Lung (tissue), 12 donors: ENCODE measurements around the gene OSBPL9. TPM values are rescaled to one million over a fixed set of nuclear protein-coding genes. Genes with fewer than 3 reads are reported as not detected.

Source experiments
- ATAC-seq: fragments of 200-7000 bp; cut with Tn5 transposase; one replicate; pipeline ENCODE4 v1.9.1; 2020; ENCODE audit warnings: moderate number of reproducible peaks; ENCODE audit not compliant: insufficient read depth, low FRiP score
- DNase-seq, 3 donors: peaks; one replicate each; pipeline ENCODE4 v3.0.0-alpha.2; 2013 to 2017
- H3K27ac ChIP-seq, 2 donors: one replicate each; pipeline ENCODE4 v1.5.1; 2013; ENCODE audit warnings: mild to moderate bottlenecking in 2 of 2, moderate library complexity in 2 of 2, control low read depth in 1 of 2, inconsistent platforms in 1 of 2, low read depth in 1 of 2, low read length in 1 of 2
- H3K27me3 ChIP-seq, 3 donors: one replicate each; pipeline ENCODE4 v1.5.1; 2013; ENCODE audit warnings: low read length in 2 of 3; ENCODE audit not compliant: control insufficient read depth in 3 of 3, insufficient read depth in 3 of 3
- H3K36me3 ChIP-seq, 4 donors: one replicate each; pipeline ENCODE4 v1.5.1; 2013; ENCODE audit warnings: low read length in 4 of 4, mild to moderate bottlenecking in 1 of 4, moderate library complexity in 1 of 4; ENCODE audit not compliant: control insufficient read depth in 4 of 4, insufficient read depth in 4 of 4
- H3K4me1 ChIP-seq, 5 donors: one replicate each; pipeline ENCODE4 v1.5.1; 2013; ENCODE audit warnings: low read length in 5 of 5, mild to moderate bottlenecking in 2 of 5, moderate library complexity in 1 of 5; ENCODE audit not compliant: control insufficient read depth in 5 of 5, insufficient read depth in 5 of 5
- H3K4me3 ChIP-seq: one replicate; pipeline ENCODE4 v1.5.1; 2013; ENCODE audit warnings: mild to moderate bottlenecking, control low read depth, moderate library complexity
- H3K9ac ChIP-seq, 2 donors: one replicate each; pipeline ENCODE4 v1.5.1; 2013; ENCODE audit warnings: low read length in 2 of 2, control low read depth in 1 of 2; ENCODE audit not compliant: insufficient read depth in 1 of 2
- H3K9me3 ChIP-seq, 4 donors: one replicate each; pipeline ENCODE4 v1.5.1; 2013; ENCODE audit warnings: low read length in 3 of 4, mild to moderate bottlenecking in 1 of 4, moderate library complexity in 1 of 4; ENCODE audit not compliant: control insufficient read depth in 4 of 4, insufficient read depth in 3 of 4
- WGBS, 2 donors: extraction: QIAGEN DNeasy Blood & Tissue Kit; methylation state at CpG; one replicate each; pipeline ENCODE4 v1.1.7; 2013; 5-methylcytosine and 5-hydroxymethylcytosine counted together
- polyA plus RNA-seq, 2 donors: library from polyadenylated mRNA; stranded (reverse); fragments of 200-250 nt; gene quantifications; one replicate each; pipeline ENCODE4 v1.2.1, GENCODE V29; 2013
- total RNA-seq, 2 donors: library from RNA; depleted of rRNA in 1 of 2; stranded (reverse); fragments of >200 nt in 1 of 2; gene quantifications; one replicate each; pipeline ENCODE4 v1.2.1, GENCODE V29; 2014 to 2021
- TF ChIP-seq, protein P1 (sequence below): IDR thresholded peaks from 2 replicates; pipeline ENCODE4 v1.5.1; 2012; ENCODE audit warnings: mild to moderate bottlenecking; ENCODE audit errors: control extremely low read depth, extremely low read depth
- donor health status: control.
- donor health status: control.
- donor health status: Bipolar disorder and iron deficiency.
- donor health status: healthy.
- donor health status: DM: yes; HTN: yes; CAD: no.

Gene OSBPL9
- total and polyA plus RNA-seq, 4 donors, result 36.8 to 135 (median 72.4) TPM

DNA sequence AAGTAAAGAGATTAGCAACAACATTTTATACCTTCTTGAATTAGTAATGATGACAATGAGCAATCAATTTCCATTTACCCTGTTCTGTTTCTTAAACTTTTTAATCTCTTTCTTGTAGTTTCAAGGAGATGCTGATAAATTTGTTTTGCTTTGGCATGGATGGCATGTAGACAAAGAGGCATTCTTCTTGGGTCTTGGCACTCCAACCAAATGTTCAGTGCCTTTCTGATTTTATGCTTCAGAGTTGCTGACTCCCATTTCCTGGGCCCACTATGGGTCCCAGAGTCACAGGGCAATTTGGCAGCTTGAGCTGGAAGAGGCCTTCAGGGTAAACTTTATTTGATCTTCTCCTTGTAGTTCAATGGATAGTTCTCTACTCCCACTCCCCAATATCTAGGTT lies 42.1 kb upstream of the OSBPL9 start:
- no peak overlapping the region for H3K9ac ChIP-seq
- TF ChIP-seq, protein P1, sequence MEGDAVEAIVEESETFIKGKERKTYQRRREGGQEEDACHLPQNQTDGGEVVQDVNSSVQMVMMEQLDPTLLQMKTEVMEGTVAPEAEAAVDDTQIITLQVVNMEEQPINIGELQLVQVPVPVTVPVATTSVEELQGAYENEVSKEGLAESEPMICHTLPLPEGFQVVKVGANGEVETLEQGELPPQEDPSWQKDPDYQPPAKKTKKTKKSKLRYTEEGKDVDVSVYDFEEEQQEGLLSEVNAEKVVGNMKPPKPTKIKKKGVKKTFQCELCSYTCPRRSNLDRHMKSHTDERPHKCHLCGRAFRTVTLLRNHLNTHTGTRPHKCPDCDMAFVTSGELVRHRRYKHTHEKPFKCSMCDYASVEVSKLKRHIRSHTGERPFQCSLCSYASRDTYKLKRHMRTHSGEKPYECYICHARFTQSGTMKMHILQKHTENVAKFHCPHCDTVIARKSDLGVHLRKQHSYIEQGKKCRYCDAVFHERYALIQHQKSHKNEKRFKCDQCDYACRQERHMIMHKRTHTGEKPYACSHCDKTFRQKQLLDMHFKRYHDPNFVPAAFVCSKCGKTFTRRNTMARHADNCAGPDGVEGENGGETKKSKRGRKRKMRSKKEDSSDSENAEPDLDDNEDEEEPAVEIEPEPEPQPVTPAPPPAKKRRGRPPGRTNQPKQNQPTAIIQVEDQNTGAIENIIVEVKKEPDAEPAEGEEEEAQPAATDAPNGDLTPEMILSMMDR, result no peak
- H3K27me3 ChIP-seq, result no peaks in the 10 kb centered on the region
- no peak for DNase-seq
- H3K4me3 ChIP-seq, result no peak overlapping the region
- no peaks in the 10 kb centered on the region for H3K9me3 ChIP-seq
- no peaks in the 10 kb centered on the region for H3K36me3 ChIP-seq
- no peak for ATAC-seq
- H3K4me1 ChIP-seq, result peaks cover 0 to 8% (median 1%) of the 10 kb centered on the region in 5 donors
- H3K27ac ChIP-seq, result no peak overlapping the region

DNA sequence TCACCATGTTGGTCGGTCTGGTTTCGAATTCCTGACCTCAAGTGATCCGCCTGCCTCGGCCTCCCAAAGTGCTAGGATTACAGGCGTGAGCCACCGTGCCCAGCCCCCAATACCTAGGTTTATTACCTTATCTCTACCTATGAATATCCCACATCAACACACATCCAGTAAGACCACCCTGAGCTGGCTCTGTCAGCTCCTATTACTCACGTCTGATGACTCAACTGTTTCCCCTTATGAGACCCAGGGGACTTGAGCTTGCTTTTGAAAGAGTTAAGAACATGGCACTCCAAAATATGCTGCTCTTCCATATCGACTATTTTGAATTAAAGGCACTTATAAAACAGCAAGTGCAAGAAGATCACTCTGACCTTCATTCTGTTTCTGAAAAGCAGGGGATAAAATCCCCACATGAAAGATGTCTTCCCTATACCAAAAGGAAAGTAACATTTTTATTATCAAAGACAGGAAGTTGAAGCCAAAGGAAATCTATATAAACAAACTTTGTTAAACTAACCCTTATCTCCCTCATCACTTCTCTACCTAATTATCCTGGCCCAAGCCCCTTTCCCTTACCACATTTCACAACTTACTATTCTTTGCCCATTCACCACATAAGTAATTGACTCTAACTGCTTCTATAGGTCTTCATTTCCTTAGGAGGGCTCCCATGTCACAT lies 41.3 kb upstream of the OSBPL9 start:
- Histone ChIP-seq H3K4me3 (no peak overlapping the region), H3K27me3 (no peaks in the 10 kb centered on the region), H3K27ac (no peak overlapping the region), H3K9me3 (no peaks in the 10 kb centered on the region), H3K36me3 (no peaks in the 10 kb centered on the region), H3K4me1 (peaks cover 0 to 8% (median 1%) of the 10 kb centered on the region in 5 donors), H3K9ac (no peak overlapping the region)
- TF ChIP-seq, protein P1, result no peak
- DNase-seq, result no peak
- WGBS, 2 donors, result 77 to 81% methylated on average over 8 of the region's 8 CpGs
- no peak for ATAC-seq

DNA sequence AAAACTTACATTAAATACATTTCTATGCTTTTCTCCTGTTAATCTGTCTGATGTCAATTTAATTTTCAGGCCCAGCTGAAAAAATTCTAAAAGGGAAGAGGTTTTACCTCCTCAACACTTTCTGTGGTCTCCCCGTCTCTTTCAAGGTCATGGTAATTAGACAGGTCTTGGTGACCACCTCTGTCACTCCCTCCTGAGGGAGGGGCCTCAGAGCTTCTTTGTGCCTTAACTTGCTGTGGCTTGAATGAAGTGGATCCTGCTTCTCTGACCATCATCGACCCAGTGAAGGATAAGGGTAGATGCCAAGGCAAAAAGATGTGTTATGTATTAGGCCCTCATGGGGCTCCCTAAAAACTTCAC lies 40.8 kb upstream of the OSBPL9 start:
- Histone ChIP-seq H3K27me3 (no peaks in the 10 kb centered on the region), H3K9me3 (no peaks in the 10 kb centered on the region), H3K4me1 (peaks cover 0 to 8% (median 1%) of the 10 kb centered on the region in 5 donors), H3K9ac (no peak overlapping the region), H3K36me3 (no peaks in the 10 kb centered on the region), H3K4me3 (no peak overlapping the region), H3K27ac (no peak overlapping the region)
- TF ChIP-seq, protein P1, result no peak
- no peak for ATAC-seq
- 71 to 80% methylated on average over 2 of the region's 2 CpGs for WGBS, 2 donors
- DNase-seq, result no peak

DNA sequence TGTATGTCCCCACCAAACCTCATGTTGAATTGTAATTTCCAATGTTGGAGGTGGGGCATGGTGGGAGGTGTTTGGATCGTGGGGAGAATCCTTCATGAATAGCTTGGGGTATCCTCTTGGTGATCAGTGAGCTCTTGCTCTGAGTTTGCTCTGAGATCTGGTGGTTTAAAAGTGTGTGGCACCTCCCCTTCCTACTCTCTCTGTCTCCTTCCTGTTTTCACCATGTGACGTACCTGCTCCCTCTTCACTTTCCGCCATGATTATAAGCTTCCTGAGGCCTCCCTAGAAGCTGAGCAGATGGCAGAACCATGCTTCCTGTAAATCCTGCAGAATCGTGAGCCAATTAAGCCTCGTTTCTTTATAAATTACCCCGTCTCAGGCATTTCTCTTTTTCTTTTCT lies 40.0 kb upstream of the OSBPL9 start:
- ATAC-seq (no peak), DNase-seq (no peak)
- no peak overlapping the region for H3K27ac ChIP-seq
- peaks cover 0 to 8% (median 0%) of the 10 kb centered on the region in 5 donors for H3K4me1 ChIP-seq
- H3K36me3 ChIP-seq, result no peaks in the 10 kb centered on the region
- no peak overlapping the region for H3K9ac ChIP-seq
- no peaks in the 10 kb centered on the region for H3K27me3 ChIP-seq
- WGBS, 2 donors, result 74 to 89% methylated on average over 6 of the region's 6 CpGs
- H3K4me3 ChIP-seq, result no peak overlapping the region
- TF ChIP-seq, protein P1, result no peak
- H3K9me3 ChIP-seq, result no peaks in the 10 kb centered on the region
